ENCODE results near the gene NFIC.

The NFIC gene

DNA sequence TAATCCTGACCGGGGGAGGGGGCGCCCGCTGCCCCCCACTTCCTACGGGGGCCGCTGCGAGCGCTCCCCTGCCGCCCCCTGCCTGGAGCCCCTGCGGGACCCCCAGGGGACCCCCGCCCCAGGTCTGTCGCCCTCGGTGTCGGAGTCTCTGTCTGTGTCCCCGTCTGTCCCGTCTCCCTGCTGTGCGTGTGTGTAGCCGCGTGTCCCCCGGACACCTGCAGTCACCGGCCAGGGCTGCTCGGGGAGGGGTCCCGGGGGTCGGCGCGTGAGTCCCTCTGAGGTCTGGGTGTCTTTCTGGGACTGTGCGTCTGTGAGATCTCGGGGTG is 7.7 kb upstream of the NFIC start:
- POLR2A ChIA-PET (ENCODE audit: low non-redundant PET) = no interaction called here
- TF ChIP-seq, protein P1, sequence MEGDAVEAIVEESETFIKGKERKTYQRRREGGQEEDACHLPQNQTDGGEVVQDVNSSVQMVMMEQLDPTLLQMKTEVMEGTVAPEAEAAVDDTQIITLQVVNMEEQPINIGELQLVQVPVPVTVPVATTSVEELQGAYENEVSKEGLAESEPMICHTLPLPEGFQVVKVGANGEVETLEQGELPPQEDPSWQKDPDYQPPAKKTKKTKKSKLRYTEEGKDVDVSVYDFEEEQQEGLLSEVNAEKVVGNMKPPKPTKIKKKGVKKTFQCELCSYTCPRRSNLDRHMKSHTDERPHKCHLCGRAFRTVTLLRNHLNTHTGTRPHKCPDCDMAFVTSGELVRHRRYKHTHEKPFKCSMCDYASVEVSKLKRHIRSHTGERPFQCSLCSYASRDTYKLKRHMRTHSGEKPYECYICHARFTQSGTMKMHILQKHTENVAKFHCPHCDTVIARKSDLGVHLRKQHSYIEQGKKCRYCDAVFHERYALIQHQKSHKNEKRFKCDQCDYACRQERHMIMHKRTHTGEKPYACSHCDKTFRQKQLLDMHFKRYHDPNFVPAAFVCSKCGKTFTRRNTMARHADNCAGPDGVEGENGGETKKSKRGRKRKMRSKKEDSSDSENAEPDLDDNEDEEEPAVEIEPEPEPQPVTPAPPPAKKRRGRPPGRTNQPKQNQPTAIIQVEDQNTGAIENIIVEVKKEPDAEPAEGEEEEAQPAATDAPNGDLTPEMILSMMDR (conservative IDR thresholded peaks at IDR 0.05; ENCODE audit: low read depth) = no peak
- no peak for DNase-seq (ENCODE audit: low spot score)

DNA sequence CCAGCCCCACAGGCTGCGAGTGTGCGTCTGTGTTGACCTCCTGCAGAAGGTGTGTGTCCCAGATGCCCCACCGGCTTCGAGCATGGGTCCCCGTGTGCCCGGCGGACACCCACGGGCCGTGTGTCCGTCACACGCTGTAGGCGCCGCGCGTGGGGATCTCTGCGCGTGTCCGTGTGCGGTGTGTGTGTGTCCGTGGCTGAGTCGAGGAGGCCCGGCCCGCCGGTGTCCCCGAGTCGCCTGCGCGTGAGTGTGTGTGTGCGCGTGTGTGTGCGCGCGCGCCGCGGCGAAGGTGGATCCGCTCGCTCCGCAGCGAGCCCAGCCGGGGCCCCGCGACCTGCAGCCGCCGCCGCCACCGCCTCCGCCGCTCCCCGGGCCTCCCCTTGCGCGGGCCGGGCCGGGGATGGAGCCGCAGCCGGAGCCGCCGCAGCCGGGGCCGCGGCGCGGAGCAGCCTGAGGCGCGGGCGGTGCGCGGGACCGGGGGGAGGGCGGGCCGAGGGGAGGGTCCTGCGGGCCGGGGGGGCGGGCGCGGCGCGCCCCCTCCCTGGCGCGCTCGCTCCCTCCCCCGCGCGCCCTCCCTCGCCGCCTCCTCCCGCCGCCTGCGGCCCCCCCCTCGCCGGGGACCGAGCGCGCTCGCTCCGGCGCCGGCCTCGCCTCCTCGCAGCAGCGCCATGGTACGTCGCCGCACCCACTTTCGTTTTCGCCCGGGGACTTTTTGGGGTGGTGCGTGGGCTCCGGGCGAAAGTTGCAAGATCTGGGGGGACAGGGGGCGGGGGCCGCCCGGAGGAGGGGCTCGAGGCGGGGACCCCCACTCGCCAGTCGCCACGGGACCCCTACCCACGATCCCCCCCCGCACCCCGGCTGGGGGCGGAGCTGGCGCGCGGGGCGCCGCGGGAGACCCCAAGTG is 7.1 kb upstream of the NFIC start:
- peak overlapping the region; percentile 93 for H3K27ac ChIP-seq
- POLR2A ChIA-PET (ENCODE audit: low non-redundant PET) = interaction anchor here (0.5 kb wide), 1 partner anchor 268 kb away, joined by 3 read pairs; no protein-coding TSS in a partner anchor
- DNase-seq (ENCODE audit: low spot score) = no peak
- TF ChIP-seq, protein P1 (conservative IDR thresholded peaks at IDR 0.05; ENCODE audit: low read depth) = no peak
- CTCF ChIA-PET = no interaction called here

More for the DNA sequence above, 7.7 kb upstream of the NFIC start:
- peak overlapping the region; percentile 93 for H3K27ac ChIP-seq
- CTCF ChIA-PET = no interaction called here

DNA sequence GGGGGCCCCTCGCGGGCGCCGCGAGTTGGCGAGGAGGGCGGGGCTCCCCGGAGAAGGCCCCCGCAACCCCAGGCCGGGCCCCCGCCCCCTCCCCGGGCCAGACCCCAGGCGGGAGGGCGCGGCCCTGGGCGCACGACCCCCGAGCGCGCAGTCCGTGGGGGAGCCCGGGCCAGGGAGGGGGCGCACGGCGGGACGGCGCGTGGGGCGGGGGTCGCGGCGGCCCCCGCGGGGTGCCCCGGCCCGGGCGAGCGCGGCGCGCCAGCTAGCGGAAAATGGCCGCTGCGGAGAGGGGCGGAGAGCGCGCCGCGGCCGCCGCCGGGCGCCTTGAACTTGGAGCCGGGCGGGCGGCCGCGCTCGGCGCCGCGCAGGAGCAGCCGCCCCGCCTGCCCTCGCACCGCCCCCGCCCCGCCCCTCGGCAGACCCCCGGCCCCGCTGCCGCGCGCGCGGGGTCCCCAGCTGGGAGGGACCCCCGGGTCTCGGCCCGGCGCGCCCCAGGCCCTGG is 6.4 kb upstream of the NFIC start:
- H3K27ac ChIP-seq = peak overlapping the region; percentile 93
- ChIA-PET CTCF (no interaction called here), POLR2A (ENCODE audit: low non-redundant PET) (interaction anchor here (0.5 kb wide), 1 partner anchor 267 kb away, joined by 3 read pairs; no protein-coding TSS in a partner anchor)
- TF ChIP-seq, protein P1 (conservative IDR thresholded peaks at IDR 0.05; ENCODE audit: low read depth) = no peak
- DNase-seq (ENCODE audit: low spot score) = no peak

DNA sequence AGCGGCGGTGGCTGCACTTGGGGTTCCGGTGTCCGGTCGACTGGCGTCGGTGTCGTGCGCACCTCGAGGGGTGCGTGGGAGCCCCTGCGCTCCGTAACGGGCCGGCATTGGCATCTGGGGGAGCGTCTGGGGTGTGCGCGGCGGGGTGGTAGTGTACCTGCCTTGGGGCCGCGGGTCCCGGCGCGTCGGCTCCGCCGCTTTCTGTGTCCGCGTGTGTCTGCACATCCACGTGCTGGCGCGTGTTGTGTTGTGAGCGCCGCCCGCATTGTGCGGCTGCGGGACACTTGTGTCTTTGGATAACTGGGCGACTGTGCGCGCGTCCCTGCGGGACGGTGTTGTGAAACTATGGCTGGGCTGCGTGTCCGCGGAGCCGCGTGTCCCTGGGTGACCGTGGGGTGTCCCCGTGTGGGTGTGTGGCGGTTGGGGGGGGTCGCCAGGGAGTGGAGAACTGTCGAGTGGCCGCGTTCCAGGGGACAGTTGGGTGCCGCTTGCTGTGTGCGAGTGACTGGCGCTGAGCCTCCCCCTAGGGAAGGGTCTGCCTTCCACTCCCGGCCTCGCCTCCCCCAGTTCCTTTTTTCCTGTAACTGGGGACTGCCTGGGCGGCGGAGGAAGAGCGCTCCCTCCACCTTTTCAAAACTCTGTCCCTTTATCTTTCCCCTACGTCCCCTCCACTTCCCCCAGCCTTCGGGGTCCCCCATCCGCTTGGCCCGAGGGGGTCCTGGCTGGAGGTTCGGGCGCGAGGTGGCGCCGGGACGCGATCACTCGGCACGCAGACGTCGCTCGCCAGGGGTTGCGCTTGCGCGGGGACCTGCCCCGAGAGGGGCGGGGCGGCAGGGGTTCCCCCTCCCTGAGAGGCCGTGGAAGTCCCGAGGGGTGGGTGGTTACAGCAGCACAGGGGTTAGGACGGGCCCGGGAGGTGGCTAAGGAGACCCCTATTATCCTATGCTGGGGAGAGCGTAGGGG is 5.7 kb upstream of the NFIC start:
- H3K27ac ChIP-seq = peak overlapping the region; percentile 93
- DNase-seq (ENCODE audit: low spot score) = no peak
- CTCF ChIA-PET = no interaction called here
- POLR2A ChIA-PET (ENCODE audit: low non-redundant PET) = no interaction called here
- TF ChIP-seq, protein P1 (conservative IDR thresholded peaks at IDR 0.05; ENCODE audit: low read depth) = no peak

DNA sequence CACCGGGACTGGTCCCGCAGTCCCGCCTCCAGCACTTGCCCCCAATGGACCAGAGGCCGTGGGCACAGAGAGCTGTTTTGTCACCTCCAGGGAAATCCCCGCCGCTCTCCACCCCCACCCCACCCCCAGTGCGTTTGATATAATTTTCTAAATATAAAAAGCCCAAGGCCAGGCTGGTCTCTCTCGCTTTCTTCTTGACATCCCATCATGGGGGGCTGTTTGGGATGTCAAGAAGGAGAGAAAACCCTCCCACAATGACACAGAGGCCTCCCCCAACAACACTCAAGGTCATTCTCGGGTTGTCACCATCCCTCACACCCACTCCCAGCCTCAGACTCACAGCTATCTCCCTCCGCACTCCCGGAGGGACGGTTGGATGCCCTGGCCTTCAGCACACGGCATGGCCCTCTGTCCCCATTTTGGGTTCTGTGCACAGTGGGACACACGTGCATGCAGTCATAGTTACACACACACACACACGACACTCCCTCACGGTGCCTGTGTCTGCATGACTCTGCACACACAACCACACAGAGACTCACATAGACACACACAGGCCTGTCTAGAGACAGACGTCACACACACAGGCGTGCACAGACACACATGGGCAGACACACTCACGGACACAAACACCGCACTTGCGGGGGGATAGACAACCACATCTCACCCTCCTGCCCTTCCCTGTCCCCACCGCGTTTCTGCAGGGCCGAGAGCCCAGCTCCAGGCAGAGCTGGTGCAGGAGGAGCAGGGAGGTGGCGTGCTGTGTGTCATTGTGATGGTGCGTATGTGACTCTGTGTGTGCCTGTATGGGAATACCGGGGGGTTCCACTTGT is 4.8 kb upstream of the NFIC start:
- H3K27ac ChIP-seq = peak overlapping the region; percentile 93
- POLR2A ChIA-PET (ENCODE audit: low non-redundant PET) = no interaction called here
- TF ChIP-seq, protein P1 (conservative IDR thresholded peaks at IDR 0.05; ENCODE audit: low read depth) = no peak
- DNase-seq (ENCODE audit: low spot score) = no peak
- CTCF ChIA-PET = no interaction called here

All from RWPE1 (cell line).